Hypothalamus (tissue), 51 donors: ENCODE results near the gene LIPG.

Source experiments
- DNase-seq, 51 donors: peaks; one replicate each; lab custom pipeline; 2025; lab: John Stamatoyannopoulos, UW

The LIPG gene

DNA sequence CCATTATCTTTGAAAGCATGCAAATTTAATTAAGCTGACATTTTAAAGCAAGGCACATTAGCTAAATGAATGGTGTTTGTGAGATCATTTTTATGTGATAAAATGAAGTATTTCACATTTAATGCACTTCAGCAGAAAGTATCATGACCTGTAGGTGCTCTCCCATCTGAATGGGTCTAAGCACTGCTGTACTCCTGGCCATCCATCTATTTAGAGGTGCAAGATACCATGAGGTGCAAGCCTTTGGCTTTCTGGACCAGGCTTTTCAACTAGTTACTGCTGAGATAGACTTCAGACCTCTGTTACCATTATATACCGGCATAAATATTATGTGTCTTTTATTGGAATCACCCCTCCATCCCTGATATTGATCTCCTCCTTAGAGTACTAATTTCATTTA, 15.6 kb upstream of the LIPG start:
- DNase-seq, result no peak

GRCh38 chr18:49546719-49547273, 15.1 kb upstream of the LIPG start:
- no peak for DNase-seq

- DNase-seq, result no peak
Observed at GRCh38 chr18:49547701-49548100, 14.2 kb upstream of the LIPG start.

- no peak for DNase-seq
Observed at GRCh38 chr18:49548229-49548636, 13.6 kb upstream of the LIPG start.

- no peak for DNase-seq
Observed at GRCh38 chr18:49550621-49551339, 11.1 kb upstream of the LIPG start.

DNA sequence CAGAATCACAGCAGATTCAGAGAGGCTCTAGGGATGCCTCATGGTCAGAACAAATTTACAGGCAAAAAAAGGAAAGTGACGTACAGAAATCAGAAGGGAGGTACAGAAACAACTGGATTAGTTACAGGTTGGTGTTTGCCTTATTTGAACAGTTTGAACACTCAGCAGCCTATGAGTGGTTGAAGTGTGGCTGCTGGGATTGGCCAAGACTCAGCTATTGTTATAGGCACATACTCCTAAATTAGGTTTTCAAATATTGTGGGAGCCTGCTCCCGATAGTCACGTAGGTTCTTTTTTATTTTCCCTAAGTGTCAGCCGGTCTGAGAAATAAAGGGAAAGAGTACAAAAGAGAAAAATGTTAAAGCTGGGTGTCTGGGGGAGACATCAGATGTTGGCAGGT, 8.9 kb upstream of the LIPG start:
- DNase-seq, result no peak

- DNase-seq, result no peak
Observed at GRCh38 chr18:49555641-49556040, 6.2 kb upstream of the LIPG start.

- no peak for DNase-seq
Observed at GRCh38 chr18:49558356-49558755, 3.5 kb upstream of the LIPG start.

DNA sequence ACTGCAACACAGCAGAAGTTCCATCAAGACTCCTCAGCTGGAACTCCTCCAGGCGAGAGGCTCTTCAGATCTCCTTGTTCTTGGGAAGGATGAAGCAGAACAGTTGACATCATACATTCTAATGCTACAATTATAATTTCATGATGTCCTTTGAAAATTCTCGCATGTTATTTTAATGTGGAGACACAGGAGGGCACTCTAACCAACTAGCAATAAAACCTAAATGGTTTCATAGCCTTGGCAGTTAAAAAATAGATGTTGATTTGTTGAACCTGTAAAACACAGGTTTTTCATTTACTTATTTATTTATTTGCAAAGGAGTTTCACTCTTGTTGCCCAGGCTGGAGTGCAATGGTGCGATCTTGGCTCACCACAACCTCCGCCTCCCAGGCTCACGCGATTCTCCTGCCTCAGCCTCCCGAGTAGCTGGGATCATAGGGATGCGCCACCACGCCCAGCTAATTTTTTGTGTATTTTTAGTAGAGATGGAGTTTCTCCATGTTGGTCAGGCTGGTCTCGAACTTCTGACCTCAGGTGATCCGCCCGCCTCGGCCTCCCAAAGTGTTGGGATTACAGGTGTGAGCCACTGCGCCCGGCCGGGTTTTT, 2.4 kb upstream of the LIPG start:
- peak in 1 of 51 donors; percentile 21 for DNase-seq

- DNase-seq, result no peak
Observed at GRCh38 chr18:49560277-49560623, 1.6 kb upstream of the LIPG start.

DNA sequence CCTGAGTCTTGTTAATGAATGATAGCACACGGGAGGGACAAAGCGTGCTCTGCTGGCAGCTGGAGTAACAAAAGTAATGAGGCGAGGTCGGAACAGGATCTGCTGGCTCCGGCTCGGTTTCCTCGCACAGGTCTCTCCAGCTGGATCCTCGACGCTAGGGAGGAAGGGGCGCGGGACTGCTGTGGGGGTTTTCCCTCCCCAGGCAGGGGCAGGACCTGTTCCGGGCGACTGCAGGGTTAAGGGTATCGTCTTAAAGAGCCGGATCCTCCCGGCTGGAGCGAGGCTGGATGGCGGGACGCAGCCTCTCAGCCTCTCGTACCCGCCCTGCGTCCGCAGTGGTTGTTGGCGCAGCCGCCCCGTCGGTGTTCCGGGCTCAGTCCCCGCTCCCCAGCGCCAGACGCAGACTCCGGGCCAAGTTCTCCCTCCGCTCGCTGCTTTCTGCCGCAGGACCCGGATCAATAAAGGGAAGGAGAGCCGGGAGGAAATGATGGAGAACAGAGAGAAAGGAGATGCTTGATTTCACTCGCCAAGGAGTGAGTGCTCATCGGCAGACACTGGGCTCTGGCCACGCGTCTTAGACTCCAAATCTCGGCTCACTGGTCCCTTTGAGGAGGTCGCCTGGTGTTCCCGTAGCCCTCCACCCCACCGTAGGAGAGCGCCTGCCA, 1.1 kb upstream of the LIPG start:
- peak in 1 of 51 donors; percentile 31 for DNase-seq

DNA sequence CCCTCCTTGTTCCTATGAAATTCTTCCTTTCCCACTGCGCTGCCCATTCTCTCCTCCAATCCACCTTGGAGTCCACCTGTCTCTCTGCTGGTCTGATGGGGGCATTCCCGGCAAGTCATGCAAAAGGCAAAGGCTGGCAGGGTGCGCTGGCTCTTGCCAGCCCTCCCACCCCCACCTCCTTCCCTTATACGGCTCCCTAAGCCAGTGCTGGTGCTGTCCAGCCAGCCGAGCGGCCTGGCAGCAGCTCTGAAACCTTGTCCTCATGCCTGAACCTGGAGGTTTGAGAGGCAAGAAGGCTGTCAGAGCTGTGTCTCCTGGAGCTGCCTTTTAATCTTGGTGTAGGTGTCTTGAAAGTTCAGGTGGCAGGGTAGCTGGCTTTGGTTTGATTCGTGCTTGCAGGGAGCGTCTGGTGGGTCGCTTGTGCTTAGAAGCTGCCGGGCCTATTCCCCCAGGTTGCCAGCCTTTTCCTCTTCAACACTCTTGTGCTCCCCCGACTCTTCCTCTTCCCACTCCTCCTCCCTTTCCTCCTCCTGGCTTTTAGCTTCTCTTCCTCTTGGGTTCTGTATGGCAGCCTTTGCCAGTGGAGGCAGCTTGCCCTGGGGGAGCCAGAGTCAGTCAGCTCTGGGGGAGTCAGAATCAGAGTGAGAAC, 748 bp downstream of the LIPG start:
- DNase-seq, result no peak

DNA sequence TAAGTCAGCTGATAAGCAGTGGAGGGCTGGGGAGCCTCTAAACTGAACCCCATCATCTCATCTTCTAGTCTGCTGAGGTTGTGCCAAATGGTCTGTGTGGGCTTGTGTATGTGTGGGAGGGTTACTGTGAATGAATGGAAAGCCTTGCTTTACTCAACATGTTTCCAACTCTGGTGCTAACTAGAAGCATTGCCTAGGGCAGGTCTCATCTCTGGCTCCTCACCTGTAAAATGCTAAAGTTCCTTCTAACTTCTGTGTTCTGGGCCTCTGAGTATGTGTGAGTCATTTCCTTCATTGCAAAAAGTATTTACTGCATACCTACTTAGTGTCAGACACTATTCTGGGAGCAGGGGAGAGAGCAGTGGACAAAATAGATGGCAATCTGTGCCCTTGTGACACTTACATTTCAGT, 1.3 kb downstream of the LIPG start:
- DNase-seq, result peak in 1 of 51 donors; percentile 13

DNA sequence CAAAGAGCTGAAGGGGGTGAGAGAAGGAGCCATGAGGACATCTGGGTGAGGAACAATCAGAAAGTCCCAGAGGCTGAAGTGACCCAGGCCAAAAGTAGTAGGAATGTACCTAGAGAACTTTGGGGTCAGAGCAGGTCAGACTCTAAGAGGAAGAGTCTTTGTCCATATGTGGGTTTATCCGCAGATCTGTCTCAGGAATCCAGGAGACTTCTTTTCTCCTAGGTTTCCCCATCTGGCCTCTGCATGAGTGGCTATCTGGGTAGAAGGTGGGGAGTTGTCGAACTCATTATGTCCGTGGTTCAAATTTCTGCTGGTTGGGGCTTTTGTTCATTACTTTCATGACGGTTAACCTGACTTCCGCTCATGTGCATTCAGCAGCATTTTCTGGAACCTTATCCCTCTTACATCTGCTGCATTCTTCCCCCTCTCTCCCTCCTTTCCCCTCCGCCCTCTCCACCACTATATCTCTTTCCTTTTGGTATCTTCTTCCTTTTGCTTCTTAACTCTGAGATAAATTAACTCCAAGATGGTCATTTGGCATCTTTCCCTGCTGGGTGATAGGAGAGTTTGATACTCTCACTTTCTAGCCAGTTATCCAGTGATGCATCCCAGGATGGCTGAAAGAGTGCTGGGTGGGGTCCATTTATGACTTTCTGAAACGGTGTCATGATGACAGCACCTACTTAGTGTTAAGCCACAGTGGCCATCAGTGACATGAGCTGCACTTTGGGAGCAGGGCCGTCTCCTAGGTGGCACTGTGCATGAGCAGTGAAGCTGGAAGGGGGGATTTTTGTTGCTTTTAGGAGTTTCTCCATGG, 2.1 kb downstream of the LIPG start:
- DNase-seq, result no peak

DNA sequence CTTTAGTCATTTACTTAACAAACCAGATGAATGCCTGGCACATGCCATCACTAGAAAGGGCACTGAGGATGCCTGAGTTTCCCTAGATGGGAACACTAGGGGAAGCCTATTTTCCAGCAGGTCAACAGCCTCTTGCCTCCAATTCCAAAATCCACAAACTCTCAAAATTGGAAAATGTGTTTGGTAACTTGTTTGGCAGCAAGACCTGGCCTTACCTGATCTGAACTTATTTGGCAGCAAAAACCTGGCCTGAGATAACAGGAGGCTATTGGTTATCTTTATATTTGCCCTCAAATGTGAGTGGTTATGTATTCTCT, 2.6 kb downstream of the LIPG start:
- no peak for DNase-seq

- DNase-seq, result no peak
Observed at GRCh38 chr18:49565101-49565500, 3.2 kb downstream of the LIPG start.

DNA sequence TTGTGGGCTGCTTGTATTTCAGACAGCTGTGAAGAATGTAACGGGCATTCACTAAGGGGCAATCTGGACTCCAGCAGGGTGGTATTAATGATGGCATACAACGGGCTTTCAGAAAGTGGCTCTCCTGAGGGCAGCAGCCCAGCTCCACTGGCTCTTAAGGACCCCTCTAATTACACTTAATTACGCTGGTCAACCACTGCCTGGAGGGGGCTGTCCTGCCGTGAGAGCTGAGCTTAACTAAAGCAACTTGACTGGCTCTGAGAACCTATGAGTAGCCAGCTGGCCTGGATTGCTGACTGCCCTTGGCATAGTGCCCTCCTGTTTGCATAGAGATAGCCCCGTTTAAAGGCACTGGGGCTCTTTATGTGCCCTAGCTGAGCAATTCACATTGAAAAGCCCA, 3.8 kb downstream of the LIPG start:
- DNase-seq, result peak in 37 of 51 donors; percentile 8 to 82 (median 48)

GRCh38 chr18:49566217-49566770, 4.4 kb downstream of the LIPG start:
- DNase-seq, result no peak

- no peak for DNase-seq
Observed at GRCh38 chr18:49566985-49567384, 5.1 kb downstream of the LIPG start.

DNA sequence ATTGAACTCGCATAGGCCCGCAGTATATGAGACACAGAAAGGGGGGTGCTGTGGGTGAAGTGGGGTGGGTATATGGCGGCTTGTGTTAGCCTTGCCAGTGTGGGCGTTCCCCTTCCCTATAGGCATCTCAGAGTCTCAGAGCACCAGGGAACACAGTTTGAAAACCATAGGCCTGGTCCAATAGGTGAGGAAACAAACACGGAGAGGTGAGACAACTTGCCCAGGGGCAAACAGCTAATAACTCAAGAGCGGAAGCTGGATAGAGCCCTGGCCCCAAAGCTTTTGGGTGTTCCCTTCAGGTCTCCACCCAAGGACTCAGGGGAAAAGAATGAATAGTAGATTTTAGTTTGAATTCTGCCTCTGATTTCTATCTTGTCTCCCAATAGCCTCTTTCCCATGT, 7.9 kb downstream of the LIPG start:
- DNase-seq, result no peak
